Lower leg skin (tissue), 4 donors: ENCODE data around the gene TKT. TPM values are rescaled to one million over a fixed set of nuclear protein-coding genes. Genes with fewer than 3 reads are reported as not detected.

Experiments used
- DNase-seq, 2 donors: peaks; one replicate each; pipeline ENCODE4 v3.0.0-alpha.2; 2019; ENCODE audit warnings: low spot score in 2 of 2
- H3K4me3 ChIP-seq: fragments of 200-600 bp; sonication (generic); 2 replicates; pipeline ENCODE4 v1.5.1; 2017; ENCODE audit warnings: mild to moderate bottlenecking, low read depth; ENCODE audit not compliant: poor library complexity, severe bottlenecking
- CTCF ChIP-seq, 3 donors: fragments of 450-650 bp; IDR thresholded peaks; one replicate each; pipeline ENCODE4 v1.5.1; 2016; ENCODE audit warnings: antibody characterized with exemption in 3 of 3, mild to moderate bottlenecking in 3 of 3, moderate library complexity in 2 of 3
- POLR2A ChIP-seq, 2 donors: fragments of 450-650 bp; IDR thresholded peaks; one replicate each; pipeline ENCODE4 v1.6.1; 2016 to 2017; ENCODE audit warnings: antibody characterized with exemption in 2 of 2, mild to moderate bottlenecking in 1 of 2, moderate library complexity in 1 of 2
- WGBS, 2 donors: methylation state at CpG; one replicate each; pipeline ENCODE4 v1.1.5; 2018; 5-methylcytosine and 5-hydroxymethylcytosine counted together
- intact Hi-C: fragments of 100-400 bp; cut with DNase I; formaldehyde crosslinking; loops from one replicate; pipeline ENCODE4 v1.15.0; 2023; ENCODE audit warnings: low total_unique reads
- total RNA-seq, 4 donors: library from RNA; depleted of rRNA; stranded (reverse); fragments of >200 nt; gene quantifications; one replicate each; pipeline ENCODE4 v1.1.0, GENCODE V29; 2016

The TKT gene
- total RNA-seq, 4 donors from 2014 or later = 98.1 to 195 (median 154) TPM

- intact Hi-C loops = no loop called here
- no peak for TF ChIP-seq CTCF (IDR thresholded peaks at IDR 0.05)
- no peak for TF ChIP-seq POLR2A (IDR thresholded peaks at IDR 0.05)
- no peak overlapping the region for H3K4me3 ChIP-seq
- DNase-seq = no peak
- WGBS, 2 donors = 85 to 86% methylated on average over 7 to 9 of the region's 9 CpGs
Measured at GRCh38 chr3:53223541-53223966, 32.3 kb downstream of the TKT start.

GRCh38 chr3:53223025-53223424, 32.8 kb downstream of the TKT start:
- intact Hi-C loops = no loop called here
- TF ChIP-seq POLR2A (IDR thresholded peaks at IDR 0.05) = no peak
- TF ChIP-seq CTCF (IDR thresholded peaks at IDR 0.05) = no peak
- no peak overlapping the region for H3K4me3 ChIP-seq
- WGBS, 2 donors = 74 to 77% methylated on average over 7 of the region's 7 CpGs
- DNase-seq = no peak

- DNase-seq = no peak
- intact Hi-C loops = no loop called here
Measured at GRCh38 chr3:53222183-53222901, 33.5 kb downstream of the TKT start.

GRCh38 chr3:53221827-53222182, 34.0 kb downstream of the TKT start:
- intact Hi-C loops = no loop called here
- no peak for DNase-seq
- TF ChIP-seq CTCF (IDR thresholded peaks at IDR 0.05) = no peak
- no peak for TF ChIP-seq POLR2A (IDR thresholded peaks at IDR 0.05)
- no peak overlapping the region for H3K4me3 ChIP-seq
- WGBS, 2 donors = 90% methylated on average over 3 of the region's 3 CpGs

More at GRCh38 chr3:53222183-53222901, 33.5 kb downstream of the TKT start:
- WGBS, 2 donors = 82 to 83% methylated on average over 12 of the region's 12 CpGs
- no peak overlapping the region for H3K4me3 ChIP-seq
- no peak for TF ChIP-seq CTCF (IDR thresholded peaks at IDR 0.05)

GRCh38 chr3:53221345-53221744, 34.5 kb downstream of the TKT start:
- intact Hi-C loops = no loop called here
- no peak overlapping the region for H3K4me3 ChIP-seq
- no peak for TF ChIP-seq CTCF (IDR thresholded peaks at IDR 0.05)
- no peak for TF ChIP-seq POLR2A (IDR thresholded peaks at IDR 0.05)
- WGBS, 2 donors = 93% methylated on average over 4 of the region's 4 CpGs
- no peak for DNase-seq
